HL-60 (cell line): ENCODE data around the gene HLX.

Experiments used
- DNase-seq, 2 experiments: peaks; one replicate each; pipeline ENCODE4 v3.0.0-alpha.2; 2010 to 2020; ENCODE audit warnings: low read depth in 1 of 2, low spot score in 1 of 2
- H3K27ac ChIP-seq: fragments of 250-450 bp; sonication (Bioruptor Pico); replicated peaks from 2 replicates; pipeline ENCODE4 v1.5.1; 2020; ENCODE audit warnings: mild to moderate bottlenecking, moderate library complexity
- H3K27me3 ChIP-seq: fragments of 250-450 bp; sonication (Bioruptor Pico); 2 replicates; pipeline ENCODE4 v1.5.1; 2021; ENCODE audit warnings: mild to moderate bottlenecking, moderate library complexity; ENCODE audit not compliant: insufficient read depth, poor library complexity, severe bottlenecking
- H3K4me3 ChIP-seq: replicated peaks from 2 replicates; pipeline ENCODE4 v1.5.1; 2011; ENCODE audit warnings: mild to moderate bottlenecking, control low read depth, low read length; ENCODE audit not compliant: insufficient read depth
- CTCF ChIP-seq: IDR thresholded peaks from one replicate; pipeline ENCODE4 v1.5.1; 2011; ENCODE audit warnings: low read length, control low read depth, inconsistent platforms; ENCODE audit not compliant: insufficient read depth
- GABPA ChIP-seq: IDR thresholded peaks from 2 replicates; pipeline ENCODE4 v1.6.1; 2012; ENCODE audit warnings: low read depth
- POLR2AphosphoS5 ChIP-seq: IDR thresholded peaks from 2 replicates; pipeline ENCODE4 v1.6.1; 2012; ENCODE audit warnings: low read depth
- REST ChIP-seq: IDR thresholded peaks from 2 replicates; pipeline ENCODE4 v1.6.1; 2012; ENCODE audit warnings: low read depth; ENCODE audit not compliant: insufficient replicate concordance
- SPI1 ChIP-seq: IDR thresholded peaks from 2 replicates; pipeline ENCODE4 v1.6.1; 2012; ENCODE audit warnings: low read depth, mild to moderate bottlenecking, borderline replicate concordance

The HLX gene

GRCh38 chr1:220852408-220852807, 26.8 kb upstream of the HLX start:
- Histone ChIP-seq H3K27me3 (no peaks in the 10 kb centered on the region), H3K27ac (no peak overlapping the region), H3K4me3 (no peak overlapping the region)
- DNase-seq, result no peak
- TF ChIP-seq GABPA, result no peak
- TF ChIP-seq SPI1, result no peak
- TF ChIP-seq REST, result no peak
- no peak for TF ChIP-seq POLR2AphosphoS5
- TF ChIP-seq CTCF, result no peak

GRCh38 chr1:220872296-220872695, 6.9 kb upstream of the HLX start:
- TF ChIP-seq REST (no peak), SPI1 (no peak), GABPA (no peak), CTCF (no peak), POLR2AphosphoS5 (no peak)
- H3K27ac ChIP-seq, result no peak overlapping the region
- no peak for DNase-seq
- H3K4me3 ChIP-seq, result no peak overlapping the region
- H3K27me3 ChIP-seq, result no peaks in the 10 kb centered on the region

GRCh38 chr1:220873087-220873486, 6.2 kb upstream of the HLX start:
- Histone ChIP-seq H3K4me3 (no peak overlapping the region), H3K27ac (no peak overlapping the region), H3K27me3 (no peaks in the 10 kb centered on the region)
- TF ChIP-seq SPI1 (no peak), POLR2AphosphoS5 (no peak)
- no peak for DNase-seq

- Histone ChIP-seq H3K27ac (no peak overlapping the region), H3K27me3 (no peaks in the 10 kb centered on the region), H3K4me3 (no peak overlapping the region)
- peak; percentile 57 to 59 for DNase-seq
- TF ChIP-seq CTCF (peak; percentile 40), REST (no peak)
Measured at GRCh38 chr1:220873868-220874655, 5.2 kb upstream of the HLX start.
